Activated naive CD8-positive, alpha-beta T cell treated with anti-CD3 and anti-CD28 coated beads, Interleukin-2, amount 50 U/mL, for 24 hours (primary cell): Measurements from ENCODE around the gene CD244.

Experiments used
- ATAC-seq: fragments of 150-1000 bp; cut with Tn5 transposase; one replicate; pipeline ENCODE4 v1.10.0; 2021
- DNase-seq: peaks from one replicate; pipeline ENCODE4 v3.0.0; 2021
- H3K27ac Mint-ChIP-seq: one replicate; pipeline ENCODE4 v1.8.0; 2021; ENCODE audit warnings: mild to moderate bottlenecking, mixed read lengths
- H3K27me3 Mint-ChIP-seq: one replicate; pipeline ENCODE4 v1.8.0; 2021; ENCODE audit warnings: mixed read lengths
- H3K36me3 Mint-ChIP-seq: one replicate; pipeline ENCODE4 v1.8.0; 2021; ENCODE audit warnings: low read depth, mixed read lengths
- H3K4me1 Mint-ChIP-seq: one replicate; pipeline ENCODE4 v1.8.0; 2021; ENCODE audit warnings: mixed read lengths
- H3K4me3 Mint-ChIP-seq: one replicate; pipeline ENCODE4 v1.8.0; 2021; ENCODE audit warnings: mild to moderate bottlenecking, moderate library complexity, mixed read lengths
- H3K9me3 Mint-ChIP-seq: one replicate; pipeline ENCODE4 v1.8.0; 2021; ENCODE audit warnings: mixed read lengths

Gene CD244

GRCh38 chr1:160865337-160865736 is 2.6 kb upstream of the CD244 start:
- no peak overlapping the region for H3K27ac Mint-ChIP-seq
- no peaks in the 10 kb centered on the region for H3K9me3 Mint-ChIP-seq
- H3K27me3 Mint-ChIP-seq = peaks cover 5% of the 10 kb centered on the region
- no peak overlapping the region for H3K4me3 Mint-ChIP-seq
- H3K36me3 Mint-ChIP-seq = no peaks in the 10 kb centered on the region
- ATAC-seq (no peak), DNase-seq (no peak)
- H3K4me1 Mint-ChIP-seq = peaks cover 43% of the 10 kb centered on the region

- peaks cover 43% of the 10 kb centered on the region for H3K4me1 Mint-ChIP-seq
- H3K27me3 Mint-ChIP-seq = peaks cover 5% of the 10 kb centered on the region
- no peak overlapping the region for H3K4me3 Mint-ChIP-seq
- no peaks in the 10 kb centered on the region for H3K9me3 Mint-ChIP-seq
- peak overlapping the region; percentile 43 for H3K27ac Mint-ChIP-seq
- DNase-seq = no peak
- no peak for ATAC-seq
- H3K36me3 Mint-ChIP-seq = no peaks in the 10 kb centered on the region
Measured at GRCh38 chr1:160864173-160864572, 1.5 kb upstream of the CD244 start.

GRCh38 chr1:160863774-160864131 is 1.1 kb upstream of the CD244 start:
- ATAC-seq (no peak), DNase-seq (no peak)
- peaks cover 5% of the 10 kb centered on the region for H3K27me3 Mint-ChIP-seq
- H3K27ac Mint-ChIP-seq = peak overlapping the region; percentile 43
- no peak overlapping the region for H3K4me3 Mint-ChIP-seq
- H3K4me1 Mint-ChIP-seq = peaks cover 43% of the 10 kb centered on the region
- no peaks in the 10 kb centered on the region for H3K36me3 Mint-ChIP-seq
- H3K9me3 Mint-ChIP-seq = no peaks in the 10 kb centered on the region

GRCh38 chr1:160863061-160863773 is 530 bp upstream of the CD244 start:
- DNase-seq (no peak), ATAC-seq (no peak)
- Mint-ChIP-seq H3K9me3 (no peaks in the 10 kb centered on the region), H3K36me3 (no peaks in the 10 kb centered on the region), H3K4me1 (peaks cover 42% of the 10 kb centered on the region), H3K27ac (peak overlapping the region; percentile 74), H3K4me3 (peak overlapping the region; percentile 12), H3K27me3 (peaks cover 5% of the 10 kb centered on the region)

- H3K4me1 Mint-ChIP-seq = peaks cover 36% of the 10 kb centered on the region
- ATAC-seq = no peak
- H3K27ac Mint-ChIP-seq = no peak overlapping the region
- H3K4me3 Mint-ChIP-seq = peak overlapping the region; percentile 10
- H3K36me3 Mint-ChIP-seq = no peaks in the 10 kb centered on the region
- no peak for DNase-seq
- peaks cover 5% of the 10 kb centered on the region for H3K27me3 Mint-ChIP-seq
- H3K9me3 Mint-ChIP-seq = no peaks in the 10 kb centered on the region
Measured at GRCh38 chr1:160860840-160861505, 1.7 kb downstream of the CD244 start.

- DNase-seq (no peak), ATAC-seq (no peak)
- Mint-ChIP-seq H3K9me3 (no peaks in the 10 kb centered on the region), H3K27ac (no peak overlapping the region), H3K4me3 (no peak overlapping the region), H3K36me3 (no peaks in the 10 kb centered on the region), H3K4me1 (peaks cover 29% of the 10 kb centered on the region), H3K27me3 (peaks cover 5% of the 10 kb centered on the region)
Measured at GRCh38 chr1:160859166-160859565, 3.5 kb downstream of the CD244 start.

- Mint-ChIP-seq H3K4me3 (no peak overlapping the region), H3K9me3 (no peaks in the 10 kb centered on the region), H3K27me3 (peaks cover 5% of the 10 kb centered on the region), H3K27ac (no peak overlapping the region), H3K36me3 (no peaks in the 10 kb centered on the region), H3K4me1 (peaks cover 26% of the 10 kb centered on the region)
- DNase-seq (no peak), ATAC-seq (no peak)
Measured at GRCh38 chr1:160858507-160858906, 4.2 kb downstream of the CD244 start.

- H3K9me3 Mint-ChIP-seq = no peaks in the 10 kb centered on the region
- no peak overlapping the region for H3K27ac Mint-ChIP-seq
Measured at GRCh38 chr1:160858097-160858496, 4.6 kb downstream of the CD244 start.

GRCh38 chr1:160855181-160855981 is 7.3 kb downstream of the CD244 start:
- Mint-ChIP-seq H3K27ac (no peak overlapping the region), H3K4me3 (no peak overlapping the region), H3K4me1 (peaks cover 10% of the 10 kb centered on the region), H3K9me3 (no peaks in the 10 kb centered on the region), H3K36me3 (peaks cover 2% of the 10 kb centered on the region), H3K27me3 (no peaks in the 10 kb centered on the region)
- ATAC-seq (peak; percentile 72), DNase-seq (peak; percentile 37)

More at GRCh38 chr1:160858097-160858496, 4.6 kb downstream of the CD244 start:
- no peak overlapping the region for H3K4me3 Mint-ChIP-seq
- H3K36me3 Mint-ChIP-seq = peaks cover 1% of the 10 kb centered on the region
- ATAC-seq = no peak
- peaks cover 5% of the 10 kb centered on the region for H3K27me3 Mint-ChIP-seq
- DNase-seq = no peak
- H3K4me1 Mint-ChIP-seq = peaks cover 24% of the 10 kb centered on the region

- Mint-ChIP-seq H3K27me3 (no peaks in the 10 kb centered on the region), H3K27ac (no peak overlapping the region), H3K36me3 (peaks cover 2% of the 10 kb centered on the region), H3K9me3 (no peaks in the 10 kb centered on the region), H3K4me3 (no peak overlapping the region), H3K4me1 (peaks cover 10% of the 10 kb centered on the region)
- no peak for ATAC-seq
- no peak for DNase-seq
Measured at GRCh38 chr1:160853754-160854153, 8.9 kb downstream of the CD244 start.

- no peak overlapping the region for H3K27ac Mint-ChIP-seq
- DNase-seq (no peak), ATAC-seq (no peak)
- H3K27me3 Mint-ChIP-seq = no peaks in the 10 kb centered on the region
- H3K4me1 Mint-ChIP-seq = peaks cover 9% of the 10 kb centered on the region
- no peaks in the 10 kb centered on the region for H3K9me3 Mint-ChIP-seq
- no peak overlapping the region for H3K4me3 Mint-ChIP-seq
- H3K36me3 Mint-ChIP-seq = peaks cover 2% of the 10 kb centered on the region
Measured at GRCh38 chr1:160853014-160853413, 9.7 kb downstream of the CD244 start.

GRCh38 chr1:160850993-160851392 is 11.7 kb downstream of the CD244 start:
- Mint-ChIP-seq H3K9me3 (no peaks in the 10 kb centered on the region), H3K4me1 (peaks cover 9% of the 10 kb centered on the region), H3K27ac (no peak overlapping the region), H3K27me3 (no peaks in the 10 kb centered on the region), H3K4me3 (no peak overlapping the region), H3K36me3 (peaks cover 2% of the 10 kb centered on the region)
- ATAC-seq = no peak
- no peak for DNase-seq

- H3K27me3 Mint-ChIP-seq = no peaks in the 10 kb centered on the region
- no peak for DNase-seq
- no peak overlapping the region for H3K27ac Mint-ChIP-seq
- no peaks in the 10 kb centered on the region for H3K9me3 Mint-ChIP-seq
- no peak for ATAC-seq
- no peak overlapping the region for H3K4me3 Mint-ChIP-seq
- peaks cover 9% of the 10 kb centered on the region for H3K4me1 Mint-ChIP-seq
- peaks cover 2% of the 10 kb centered on the region for H3K36me3 Mint-ChIP-seq
Measured at GRCh38 chr1:160850541-160850940, 12.1 kb downstream of the CD244 start.

- no peak for DNase-seq
- H3K4me3 Mint-ChIP-seq = no peak overlapping the region
- peaks cover 4% of the 10 kb centered on the region for H3K9me3 Mint-ChIP-seq
- no peak overlapping the region for H3K27ac Mint-ChIP-seq
- no peaks in the 10 kb centered on the region for H3K27me3 Mint-ChIP-seq
- peaks cover 3% of the 10 kb centered on the region for H3K36me3 Mint-ChIP-seq
- H3K4me1 Mint-ChIP-seq = peaks cover 18% of the 10 kb centered on the region
- no peak for ATAC-seq
Measured at GRCh38 chr1:160846281-160846680, 16.4 kb downstream of the CD244 start.
